Measurements from ENCODE around the gene ACTL8.

DNA sequence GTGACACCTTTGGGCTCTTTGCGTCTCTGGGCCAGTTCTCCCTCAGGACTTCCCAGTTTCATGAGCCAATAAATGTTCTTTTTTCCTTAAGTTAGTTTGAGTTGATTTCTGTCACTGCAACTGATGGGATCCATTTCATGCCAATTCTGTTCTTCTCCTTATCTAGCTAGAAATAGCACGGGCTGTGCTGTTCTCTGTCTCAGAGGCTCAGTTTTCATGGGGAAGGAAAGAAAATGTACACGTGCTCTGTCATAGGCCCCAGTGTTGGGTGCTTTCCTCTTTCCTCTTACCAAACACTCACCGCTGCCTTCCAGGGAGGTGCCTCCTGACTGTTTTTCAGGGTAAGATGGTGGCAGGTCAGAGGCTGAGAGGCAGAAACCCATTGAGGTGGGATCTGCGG is 43.2 kb upstream of the ACTL8 start:
- TF ChIP-seq POLR2A (IDR thresholded peaks at IDR 0.05) (no peak), EP300 (IDR thresholded peaks at IDR 0.05) (no peak)
- TF ChIP-seq, protein P1, sequence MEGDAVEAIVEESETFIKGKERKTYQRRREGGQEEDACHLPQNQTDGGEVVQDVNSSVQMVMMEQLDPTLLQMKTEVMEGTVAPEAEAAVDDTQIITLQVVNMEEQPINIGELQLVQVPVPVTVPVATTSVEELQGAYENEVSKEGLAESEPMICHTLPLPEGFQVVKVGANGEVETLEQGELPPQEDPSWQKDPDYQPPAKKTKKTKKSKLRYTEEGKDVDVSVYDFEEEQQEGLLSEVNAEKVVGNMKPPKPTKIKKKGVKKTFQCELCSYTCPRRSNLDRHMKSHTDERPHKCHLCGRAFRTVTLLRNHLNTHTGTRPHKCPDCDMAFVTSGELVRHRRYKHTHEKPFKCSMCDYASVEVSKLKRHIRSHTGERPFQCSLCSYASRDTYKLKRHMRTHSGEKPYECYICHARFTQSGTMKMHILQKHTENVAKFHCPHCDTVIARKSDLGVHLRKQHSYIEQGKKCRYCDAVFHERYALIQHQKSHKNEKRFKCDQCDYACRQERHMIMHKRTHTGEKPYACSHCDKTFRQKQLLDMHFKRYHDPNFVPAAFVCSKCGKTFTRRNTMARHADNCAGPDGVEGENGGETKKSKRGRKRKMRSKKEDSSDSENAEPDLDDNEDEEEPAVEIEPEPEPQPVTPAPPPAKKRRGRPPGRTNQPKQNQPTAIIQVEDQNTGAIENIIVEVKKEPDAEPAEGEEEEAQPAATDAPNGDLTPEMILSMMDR (IDR thresholded peaks at IDR 0.05): no peak

Measured in tibial nerve (tissue), 4 donors.